ENCODE measurements around the gene KLHDC9. TPM values are rescaled to one million over a fixed set of nuclear protein-coding genes. Genes with fewer than 3 reads are reported as not detected.

KLHDC9 gene
- total RNA-seq, 1 donor from 2014 or later, result 1.5 TPM

DNA sequence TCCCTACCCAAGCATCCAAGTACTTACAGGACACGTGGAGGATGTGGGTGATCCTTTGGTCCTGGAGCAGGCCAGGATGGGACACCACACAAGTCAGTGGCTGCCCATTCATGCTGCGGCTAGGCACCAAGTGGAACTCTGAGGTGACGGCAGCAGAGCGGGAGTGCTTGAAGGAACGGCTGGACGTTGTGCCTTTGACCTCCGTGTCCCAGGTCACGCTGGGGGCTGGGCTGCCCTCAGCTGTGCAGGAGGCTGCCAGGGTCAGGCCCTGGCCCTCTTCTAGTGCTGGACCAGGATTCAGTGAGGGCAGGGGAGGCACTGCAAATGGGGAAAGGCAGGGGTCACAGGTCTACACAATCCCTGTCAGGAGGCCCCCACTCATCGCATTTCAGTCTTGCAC, 20.7 kb upstream of the KLHDC9 start:
- no peak for DNase-seq

DNA sequence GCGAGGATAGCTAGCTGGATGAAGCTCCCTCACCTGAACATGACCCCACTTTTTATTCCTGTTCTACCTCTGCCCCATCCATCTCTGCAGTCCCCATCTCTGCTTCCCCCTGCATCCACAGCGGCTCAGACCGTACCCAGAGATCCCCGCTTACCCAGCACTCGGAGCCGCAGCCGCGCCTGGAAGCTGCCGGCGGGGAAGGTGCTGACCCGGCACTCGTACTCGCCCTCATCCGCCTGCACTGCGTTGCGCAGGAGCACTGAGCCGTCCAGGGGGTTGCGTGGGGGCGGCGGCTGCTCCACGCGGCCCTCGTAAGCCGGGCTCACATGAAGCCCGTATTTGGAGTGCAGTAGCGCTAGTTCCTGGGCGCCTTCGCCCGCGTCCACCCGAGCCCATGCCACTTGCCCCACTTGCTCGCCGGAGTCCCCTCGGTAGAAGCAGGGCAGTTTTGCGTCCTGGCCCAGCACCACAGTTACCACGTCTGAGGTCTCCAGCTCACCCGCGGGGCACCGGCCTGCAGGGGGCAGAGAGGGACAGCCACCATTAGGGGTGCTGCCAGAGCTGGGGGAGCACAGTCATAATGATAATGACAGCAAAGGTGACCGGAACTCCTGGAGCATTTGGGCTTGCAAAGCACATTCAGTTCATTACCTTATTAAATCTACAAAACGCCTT, 18.6 kb upstream of the KLHDC9 start:
- DNase-seq, result no peak

DNA sequence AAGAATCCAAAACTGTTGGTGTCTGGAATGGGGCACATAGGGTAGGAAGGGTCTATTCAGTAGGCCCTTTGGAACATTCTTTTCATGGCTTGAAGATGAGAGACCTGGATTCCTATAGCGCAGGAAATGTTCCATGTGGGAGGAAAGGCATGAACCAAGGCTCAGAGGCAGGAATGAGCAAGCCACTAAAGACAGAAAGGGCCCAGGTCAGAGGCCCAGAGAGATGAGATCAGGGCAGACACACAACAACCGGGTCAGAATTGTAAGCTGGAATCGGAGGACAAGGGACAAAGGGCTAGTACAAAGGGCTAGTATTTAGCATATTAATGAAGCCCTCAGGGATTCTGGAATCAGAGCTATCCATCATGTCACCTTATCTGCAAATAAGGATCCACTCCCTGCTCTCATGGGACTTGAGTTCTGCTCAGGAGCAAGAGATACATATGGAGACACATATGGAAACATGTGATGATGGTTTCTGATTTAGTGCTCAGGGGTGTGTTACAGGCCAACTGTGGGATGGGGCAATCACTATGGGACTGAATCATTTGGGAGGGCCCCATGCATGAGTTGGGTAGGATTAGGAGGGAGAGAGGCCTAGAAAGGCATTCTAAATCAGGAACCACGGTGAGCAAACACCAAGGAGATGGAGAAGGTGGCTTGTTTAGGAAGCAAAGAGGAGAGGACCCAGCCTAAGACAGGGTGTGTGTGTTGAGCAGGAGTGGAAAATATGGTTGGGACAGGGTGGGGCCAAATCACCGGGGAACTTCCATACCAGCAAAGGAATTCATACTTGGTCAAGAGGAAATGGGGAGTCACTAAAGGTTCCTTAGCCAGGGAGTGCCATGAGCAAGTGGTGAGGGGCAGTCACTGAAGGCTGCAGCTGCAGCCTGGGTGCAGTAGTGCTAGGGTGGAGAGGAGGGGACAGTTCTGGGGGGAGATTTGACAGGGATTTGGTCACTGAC, 17.4 kb upstream of the KLHDC9 start:
- DNase-seq, result no peak

DNA sequence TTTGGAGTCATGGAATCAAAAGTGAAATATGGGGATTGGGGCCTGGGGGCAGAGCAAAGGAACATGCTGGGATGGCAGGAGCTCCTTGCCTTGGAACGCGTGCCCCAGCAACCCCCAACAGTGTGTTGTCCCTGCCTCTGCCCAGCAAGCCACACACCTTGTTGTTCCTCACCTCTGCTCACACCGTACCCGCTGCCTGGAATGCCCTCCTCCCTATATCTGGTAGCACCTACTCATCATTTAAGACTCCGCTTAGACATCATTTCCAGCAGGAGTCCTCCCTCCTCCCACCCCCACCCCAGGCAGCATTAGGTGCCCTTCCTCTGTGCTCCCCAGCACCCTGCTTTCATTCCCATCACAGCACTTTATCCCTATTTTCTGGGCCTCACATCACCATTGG, 16.6 kb upstream of the KLHDC9 start:
- no peak for DNase-seq

DNA sequence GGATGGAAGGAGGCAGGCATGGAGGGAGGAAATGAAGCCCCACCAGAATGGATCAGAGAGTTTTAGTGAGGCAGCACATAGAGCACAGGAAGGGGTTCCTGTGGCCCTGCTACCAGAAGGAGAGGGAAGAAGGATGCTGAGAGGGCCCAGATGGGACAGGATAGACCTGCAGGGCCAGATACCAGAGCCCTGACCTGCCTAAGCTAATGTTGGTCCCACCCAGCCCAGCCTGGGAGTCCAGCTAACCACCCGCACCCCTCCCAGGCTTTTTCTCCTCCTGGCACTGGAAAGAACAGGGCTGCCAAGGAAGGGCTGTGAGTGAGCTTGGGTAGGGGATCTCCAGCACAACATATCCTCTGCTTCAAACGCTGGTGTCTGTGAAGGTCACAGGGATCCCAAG, 15.7 kb upstream of the KLHDC9 start:
- no peak for DNase-seq

DNA sequence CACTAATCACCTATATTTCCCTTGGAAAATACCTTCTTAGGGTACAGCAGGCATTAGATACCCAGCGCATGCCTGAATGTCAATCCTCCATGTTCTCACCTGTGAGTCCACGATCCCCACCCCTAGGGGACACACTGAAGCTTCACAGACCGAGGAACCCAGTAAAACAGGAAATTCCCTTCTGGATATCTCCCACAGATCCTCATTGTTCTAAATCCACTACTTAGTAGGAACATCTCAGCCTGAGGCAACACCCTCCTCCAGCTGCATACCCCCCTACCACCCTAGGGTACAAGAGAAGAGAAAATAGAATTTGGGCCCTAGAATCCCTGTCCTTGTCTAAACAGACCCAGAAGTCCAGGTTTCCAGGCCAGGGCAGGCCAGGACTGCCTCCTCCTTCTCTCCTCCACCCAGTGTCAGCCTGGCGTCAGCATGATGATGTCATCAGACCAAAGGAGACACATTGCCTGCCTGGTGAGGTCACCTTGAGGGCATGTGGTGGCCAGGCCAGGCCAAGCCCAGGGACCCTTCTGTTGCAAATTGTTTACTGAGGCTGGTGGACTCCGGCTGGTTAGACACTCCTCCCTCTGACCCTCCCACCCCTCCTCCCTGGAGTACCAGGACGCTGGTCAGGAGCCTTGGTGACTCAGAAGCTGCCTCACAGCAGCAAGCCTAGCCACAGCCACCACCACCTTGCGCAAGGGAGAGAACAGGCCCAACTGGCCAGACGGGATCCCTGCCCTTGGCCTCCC, 15.0 kb upstream of the KLHDC9 start:
- DNase-seq, result peak; percentile 31

DNA sequence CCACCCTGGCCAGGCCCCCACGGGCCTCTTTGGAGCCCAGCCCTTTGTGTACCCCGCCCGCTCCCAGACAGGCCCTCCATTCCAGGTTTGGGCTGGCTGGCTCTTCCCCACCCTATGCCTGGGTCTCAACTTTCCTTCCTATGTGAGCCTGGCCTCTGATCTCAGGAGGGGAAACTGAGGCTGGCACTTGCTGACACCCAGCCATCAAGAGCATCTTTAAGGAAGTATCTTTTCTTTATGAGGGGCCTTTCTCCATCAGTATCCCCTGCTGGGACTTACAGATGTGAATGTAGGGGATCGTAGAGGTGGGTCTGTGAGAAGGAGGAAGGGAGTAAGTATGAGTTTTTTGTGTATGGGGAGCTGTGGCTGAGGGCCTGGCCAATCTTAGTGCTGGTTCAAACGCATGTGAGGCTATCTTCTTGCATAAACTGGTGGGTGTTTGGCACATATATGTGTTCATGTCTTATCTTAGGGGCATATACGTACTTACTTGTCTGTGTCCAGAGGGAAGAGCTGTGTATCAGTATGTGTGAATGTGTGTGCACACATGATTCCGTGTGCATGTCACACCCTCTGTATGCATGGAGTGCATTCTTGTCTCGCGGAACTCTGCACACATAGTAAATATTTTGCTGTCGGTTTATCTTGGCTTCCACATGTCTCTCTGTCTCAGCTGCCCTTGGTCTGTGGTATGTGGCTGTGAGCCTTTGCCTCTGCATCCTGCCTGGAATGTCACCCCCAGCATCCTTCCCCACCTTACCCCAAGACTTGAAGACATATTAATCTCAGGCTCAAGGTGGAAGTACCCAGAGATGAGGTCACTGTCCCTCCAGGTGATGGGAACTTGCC, 14.2 kb upstream of the KLHDC9 start:
- no peak for DNase-seq

DNA sequence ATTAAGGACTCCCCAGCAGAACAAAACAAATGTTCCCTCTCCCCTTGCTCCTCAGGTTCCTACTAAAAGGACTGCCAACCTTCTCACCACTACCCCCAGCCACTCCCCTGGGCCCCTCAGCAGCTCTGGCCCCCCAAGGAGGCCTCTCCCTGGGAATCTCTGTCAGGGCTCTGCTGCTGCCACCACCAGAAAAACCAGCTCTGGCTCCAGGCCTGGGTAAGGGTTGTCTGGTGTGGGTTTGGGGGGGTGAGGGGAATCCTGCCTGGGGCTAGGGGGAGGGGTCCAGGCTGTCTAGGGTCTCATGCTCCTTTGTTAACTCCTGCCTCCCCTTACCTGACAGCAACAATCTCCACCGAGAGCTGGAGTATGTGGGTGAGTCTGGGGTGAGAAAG, 13.6 kb upstream of the KLHDC9 start:
- no peak for DNase-seq

DNA sequence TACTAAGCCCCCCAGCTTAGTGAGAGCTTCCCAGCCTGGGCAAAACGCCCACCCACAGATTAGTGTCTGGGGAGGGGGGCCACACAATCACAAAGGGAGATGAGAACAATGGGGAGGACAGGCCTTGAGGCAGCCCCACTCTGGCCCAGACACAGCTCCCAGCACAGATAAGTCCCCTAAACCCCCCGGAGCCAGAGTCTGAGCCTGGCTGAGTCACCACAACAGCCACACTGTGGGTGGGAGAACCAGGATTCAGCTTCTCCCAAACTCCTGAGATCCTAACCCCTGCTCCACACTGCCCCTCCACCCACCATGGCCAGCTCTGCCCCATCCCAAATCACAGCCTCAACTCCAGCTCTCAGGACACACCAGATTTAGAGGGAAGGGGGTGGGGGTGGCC, 13.0 kb upstream of the KLHDC9 start:
- no peak for DNase-seq

DNA sequence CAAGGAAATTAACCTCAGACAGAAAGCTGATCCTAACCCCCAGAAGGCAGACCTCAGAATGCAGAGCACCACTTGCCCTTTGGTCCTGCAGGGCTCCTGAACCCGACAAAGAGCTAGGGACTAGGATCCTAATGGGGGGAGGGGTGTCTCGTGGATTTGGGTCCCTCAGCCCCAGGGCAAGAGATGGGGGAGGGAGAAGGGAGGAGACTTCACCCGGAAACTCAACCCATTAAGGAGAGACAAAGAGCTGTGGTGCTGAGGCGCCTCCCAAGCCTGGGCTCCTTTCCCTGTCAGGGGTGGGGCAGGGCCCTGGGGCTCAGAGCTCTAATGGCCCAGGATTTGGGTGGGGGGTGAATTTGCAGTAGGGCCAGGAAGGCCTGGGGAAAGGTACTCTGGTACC, 11.7 kb upstream of the KLHDC9 start:
- DNase-seq, result no peak

DNA sequence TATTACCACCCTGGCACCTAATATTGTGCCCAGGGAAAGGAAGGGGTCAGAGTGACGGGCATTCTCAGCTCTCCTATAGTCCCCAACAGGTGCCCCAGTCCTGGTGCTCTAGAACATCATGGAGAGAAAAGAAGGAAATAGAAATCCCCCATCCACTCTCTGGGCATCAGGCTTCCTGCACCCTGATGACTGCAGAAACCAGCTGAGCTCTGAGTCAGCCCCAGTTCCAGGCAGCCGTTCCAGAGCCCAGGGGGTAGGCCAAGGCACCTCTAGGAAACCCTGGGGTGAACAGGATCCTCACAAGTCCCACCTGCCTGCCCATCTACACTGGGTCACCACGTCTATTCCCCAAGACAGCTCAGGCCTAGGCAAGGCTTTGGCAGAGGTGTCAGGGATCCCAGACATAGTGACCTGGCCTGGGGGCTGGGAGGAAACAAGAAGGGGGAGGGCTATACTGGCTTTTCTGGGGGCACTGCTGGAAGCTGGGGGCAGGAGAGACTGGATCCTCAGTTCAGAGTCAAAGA, 9.5 kb upstream of the KLHDC9 start:
- DNase-seq, result peak; percentile 18

DNA sequence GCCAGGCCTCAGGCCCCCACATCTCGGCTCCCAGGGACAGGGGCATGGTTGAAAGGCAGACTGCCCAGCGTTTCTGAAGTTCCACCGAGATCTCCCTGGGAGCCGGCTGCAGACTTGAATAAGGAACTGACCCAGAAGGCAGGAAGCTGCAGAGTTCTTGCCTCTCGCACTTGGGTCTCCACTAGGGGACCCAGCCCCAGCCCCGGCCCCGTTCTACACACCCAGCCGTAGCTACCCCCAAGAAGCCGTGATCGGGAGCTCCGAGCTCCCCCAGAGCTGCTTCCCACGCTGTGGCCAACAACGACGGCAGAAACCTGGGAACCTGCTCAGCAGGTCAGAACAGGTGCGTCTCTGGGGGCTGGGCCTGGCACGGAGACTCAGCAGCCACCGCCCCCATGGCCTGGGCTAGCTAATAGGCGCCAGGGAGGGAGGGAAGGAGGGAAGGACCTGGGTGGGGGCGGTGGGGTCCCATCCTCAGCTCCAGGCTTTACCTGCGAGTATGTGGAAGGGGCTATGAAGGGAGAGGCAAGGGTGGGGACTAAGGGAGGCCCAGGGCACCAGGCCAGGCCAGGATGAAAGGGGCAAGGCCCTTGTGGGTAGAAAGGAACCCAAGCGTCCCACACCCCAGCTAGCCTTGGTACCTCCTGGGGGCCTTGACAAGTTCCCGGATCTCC, 8.8 kb upstream of the KLHDC9 start, which contains the start of gene NECTIN4:
TSS of gene NECTIN4 (minus strand) at position 308 of the 674 bp plus-strand sequence. CDS start at position 46, 262 bp downstream.
- DNase-seq, result no peak

DNA sequence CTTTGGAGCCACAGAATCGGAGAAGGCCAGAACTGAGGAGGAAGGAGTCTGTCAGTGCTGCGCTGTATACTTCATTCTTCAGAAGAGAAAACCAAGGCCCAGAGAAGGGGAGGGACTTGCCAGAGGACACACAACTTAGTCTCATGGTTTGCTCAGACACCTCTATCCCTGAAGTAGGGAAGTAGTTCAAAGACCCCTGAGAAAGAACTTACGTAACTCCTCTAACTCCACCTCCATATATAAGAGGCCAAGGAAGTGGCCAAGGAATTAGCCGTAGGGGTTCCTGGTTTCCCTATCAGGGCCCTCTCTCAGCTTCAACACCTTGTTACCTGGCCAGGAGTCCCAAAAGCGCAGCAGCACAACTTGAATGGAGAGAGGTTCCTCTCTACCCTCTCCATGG, 8.2 kb upstream of the KLHDC9 start:
- DNase-seq, result no peak

DNA sequence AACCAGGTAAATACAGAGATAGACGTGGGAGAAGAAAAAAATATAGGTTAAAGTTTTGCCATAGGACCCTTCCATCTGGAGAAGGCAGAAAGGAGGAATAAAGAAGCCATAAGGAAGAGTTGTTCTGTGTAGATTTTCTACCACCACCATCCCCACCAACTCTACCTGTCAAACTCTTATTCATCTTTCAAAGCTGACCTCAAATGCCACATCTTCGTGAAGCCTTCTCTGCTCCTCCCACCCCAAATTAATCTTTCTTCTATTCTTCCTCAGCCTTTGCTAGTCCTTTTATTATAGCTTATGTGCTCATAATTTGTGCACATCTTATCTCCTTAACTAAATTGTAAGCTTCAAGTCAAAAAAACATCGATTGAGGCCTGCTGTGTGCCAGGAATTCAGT, 7.5 kb upstream of the KLHDC9 start:
- no peak for DNase-seq

DNA sequence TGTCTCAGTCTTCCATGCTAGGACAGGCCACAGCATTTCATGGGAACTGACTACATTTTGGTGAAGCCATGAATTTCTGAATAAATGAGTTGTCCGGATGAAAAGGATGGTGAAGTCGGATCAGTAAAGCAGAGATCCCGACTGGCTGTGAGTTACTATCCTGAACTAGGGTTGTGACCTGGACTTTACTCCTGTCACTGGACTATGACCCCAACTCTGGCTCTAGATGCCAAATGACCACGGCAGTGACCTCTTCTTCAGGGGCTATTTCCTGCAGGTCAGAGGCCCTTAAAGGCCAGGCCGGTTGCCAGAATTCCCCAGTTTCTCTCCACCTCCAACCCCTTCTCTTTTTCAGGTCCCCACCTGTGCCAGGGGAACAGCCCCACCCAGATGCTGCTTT, 7.1 kb upstream of the KLHDC9 start:
- no peak for DNase-seq

DNA sequence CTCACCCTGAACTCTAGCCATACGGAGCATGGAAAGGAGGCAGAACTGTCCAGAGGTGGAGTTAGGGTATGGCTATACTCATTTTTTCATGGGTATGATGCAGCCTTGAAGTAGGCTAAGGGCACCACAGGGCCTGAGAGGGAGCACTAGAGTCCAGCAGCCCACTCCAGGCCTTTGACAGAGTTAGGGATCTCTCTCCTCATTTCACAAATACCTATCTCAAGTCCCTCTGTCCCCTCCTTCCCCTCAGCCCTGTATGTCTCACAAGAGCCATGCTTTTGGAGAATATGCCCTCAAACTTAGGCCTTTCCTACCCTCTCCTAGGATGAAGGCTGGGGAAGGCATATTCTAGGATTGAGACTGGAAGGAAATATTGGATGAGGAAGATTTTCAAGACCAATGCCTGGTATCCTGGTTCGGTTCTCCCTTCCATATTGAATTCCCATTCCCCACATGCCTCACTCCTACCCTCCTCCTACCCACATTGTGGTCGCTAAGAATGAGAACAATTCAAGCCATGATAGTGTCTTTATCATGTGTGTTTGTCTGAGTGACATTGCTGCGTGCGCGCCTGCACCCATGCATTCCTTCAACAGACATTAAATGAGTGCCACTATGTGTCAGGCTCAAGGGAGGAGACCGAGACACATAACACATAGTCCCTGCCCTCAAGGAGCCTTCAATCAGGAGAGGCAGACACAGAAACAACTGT, 6.2 kb upstream of the KLHDC9 start:
- DNase-seq, result no peak

DNA sequence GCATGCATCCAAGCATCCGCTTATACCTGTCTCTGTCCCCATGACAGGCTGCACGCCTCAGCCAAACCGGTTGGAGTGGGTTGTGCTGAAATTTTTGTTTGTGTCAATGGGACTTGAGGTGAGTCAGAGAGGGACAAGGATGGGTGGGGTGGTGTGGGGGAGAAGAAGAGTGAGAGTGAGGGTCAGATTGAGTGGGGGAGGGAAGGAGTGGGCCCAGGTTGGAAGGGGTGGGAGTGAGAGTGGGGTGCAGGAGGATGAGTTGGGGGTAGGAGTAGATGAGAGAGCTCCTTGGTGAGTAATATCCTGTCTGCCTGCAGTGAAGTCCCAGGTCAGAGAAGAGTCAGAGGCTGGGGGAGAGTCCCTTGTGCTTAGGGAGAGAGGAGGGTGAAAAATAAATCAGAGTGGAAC, 5.5 kb upstream of the KLHDC9 start:
- DNase-seq, result no peak

DNA sequence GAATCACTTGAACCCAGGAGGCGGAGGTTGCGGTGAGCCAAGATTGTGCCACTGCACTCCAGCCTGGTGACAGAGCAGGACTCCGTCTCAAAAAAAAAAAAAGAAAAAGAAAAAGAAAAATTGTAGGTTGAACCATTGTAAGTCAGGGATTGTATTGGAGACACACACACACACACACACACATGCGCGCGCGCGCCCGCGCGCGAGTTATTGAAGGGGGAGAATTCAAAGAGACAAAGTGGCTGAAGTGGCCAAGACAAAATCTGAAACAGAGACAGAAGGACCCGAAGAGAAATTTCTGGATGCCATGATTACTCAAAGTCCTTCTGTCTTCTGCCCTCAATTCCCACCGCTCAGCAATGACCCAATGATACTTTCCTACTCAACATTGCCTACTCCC, 3.7 kb upstream of the KLHDC9 start:
- no peak for DNase-seq

DNA sequence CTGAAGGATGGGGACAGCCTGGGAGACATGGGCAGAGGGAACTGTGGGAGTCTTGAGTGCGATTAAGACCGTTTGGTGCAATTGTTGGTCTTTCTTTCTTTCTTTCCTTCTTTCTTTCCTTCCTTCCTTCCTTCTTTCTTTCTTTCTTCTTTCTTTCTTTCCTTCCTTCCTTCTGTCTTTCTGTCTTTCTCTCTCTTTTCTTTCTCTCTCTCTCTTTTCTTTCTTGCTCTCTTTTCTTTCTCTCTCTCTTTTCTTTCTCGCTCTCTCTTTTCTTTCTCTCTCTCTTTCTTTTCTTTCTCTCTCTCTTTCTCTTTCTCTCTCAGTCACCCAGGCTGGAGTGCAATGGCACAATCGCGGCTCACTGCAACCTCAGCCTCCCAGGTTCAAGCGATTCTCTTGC, 2.9 kb upstream of the KLHDC9 start:
- no peak for DNase-seq

DNA sequence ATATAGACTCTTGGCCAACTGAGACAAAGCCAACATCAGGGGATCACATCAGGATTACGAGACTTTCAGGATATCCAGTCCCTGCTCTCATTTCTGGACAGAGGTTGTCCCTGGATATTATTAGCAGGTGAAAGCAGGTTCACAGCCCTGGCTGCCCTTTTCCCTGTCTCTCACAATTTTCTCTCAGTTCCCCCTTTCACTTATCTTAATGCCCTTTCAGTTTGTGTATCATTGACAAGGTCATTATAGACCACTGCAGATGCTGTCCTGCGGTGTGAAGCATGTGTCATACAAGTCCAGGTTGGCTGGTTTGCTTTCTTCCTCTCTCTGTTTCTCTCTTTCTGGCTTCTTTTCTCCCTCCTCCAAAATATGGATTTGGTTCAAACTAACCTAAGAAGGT, 2.1 kb upstream of the KLHDC9 start:
- DNase-seq, result no peak

DNA sequence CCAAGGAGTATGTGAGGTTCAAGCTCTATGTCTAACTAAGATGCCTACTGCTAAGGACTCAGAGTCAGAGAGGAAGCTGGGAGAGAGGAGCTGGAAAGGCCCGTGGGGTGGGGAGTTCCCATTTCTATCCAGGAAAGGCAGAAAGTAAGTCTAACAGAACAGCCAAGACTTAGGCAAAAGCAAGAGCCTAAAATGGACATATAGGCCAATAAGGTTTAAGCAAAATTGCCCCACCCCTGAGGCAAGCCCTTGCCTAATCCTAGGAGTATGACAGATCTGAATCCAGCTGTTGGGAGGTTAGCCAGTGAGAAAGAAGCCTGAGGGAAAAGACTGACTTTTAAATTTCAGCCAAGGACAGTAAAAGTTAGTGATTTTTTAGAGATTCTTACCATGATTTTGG, 1.6 kb upstream of the KLHDC9 start:
- no peak for DNase-seq

Measured in dermis blood vessel endothelial cell (primary cell).